AG04449 (cell line): ENCODE data around the gene SMIM21.

Source experiments
- CTCF ChIA-PET: fragments of 350-600 bp; formaldehyde crosslinking; extraction: SDS; loops from one replicate; lab custom pipeline; 2021; ENCODE audit warnings: antibody characterized with exemption; lab: Yijun Ruan, JAX
- POLR2A ChIA-PET: fragments of 400-600, 350-600 bp; formaldehyde crosslinking; extraction: SDS; loops from one replicate; lab custom pipeline; 2020; ENCODE audit warnings: antibody characterized with exemption, inconsistent platforms; lab: Yijun Ruan, JAX
- DNase-seq: peaks from one replicate; pipeline ENCODE4 v3.0.0-alpha.2; 2010; ENCODE audit warnings: low read depth, low spot score
- H3K4me3 ChIP-seq: 2 replicates; pipeline ENCODE4 v1.5.1; 2011; ENCODE audit warnings: low read depth, mild to moderate bottlenecking, control low read depth, low read length
- CTCF ChIP-seq: IDR thresholded peaks from one replicate; pipeline ENCODE4 v1.5.1; 2011; ENCODE audit warnings: mild to moderate bottlenecking, moderate library complexity, low read length, control low read depth, inconsistent platforms; ENCODE audit not compliant: insufficient read depth; ENCODE audit errors: missing control alignments

The SMIM21 gene

GRCh38 chr18:75378376-75379315, 48.9 kb downstream of the SMIM21 start:
- no peak for TF ChIP-seq CTCF
- no peak overlapping the region for H3K4me3 ChIP-seq
- DNase-seq: no peak
- ChIA-PET POLR2A (interaction anchor here (0.7 kb wide), 1 partner anchor 190 kb away, joined by 3 read pairs; no protein-coding TSS in a partner anchor), CTCF (no interaction called here)

- TF ChIP-seq CTCF: no peak
- ChIA-PET POLR2A (interaction anchor here (0.7 kb wide), 1 partner anchor 189 kb away, joined by 3 read pairs; no protein-coding TSS in a partner anchor), CTCF (no interaction called here)
- DNase-seq: no peak
- H3K4me3 ChIP-seq: no peak overlapping the region
Observed at GRCh38 chr18:75377926-75378325, 49.6 kb downstream of the SMIM21 start.

GRCh38 chr18:75377258-75377657, 50.2 kb downstream of the SMIM21 start:
- H3K4me3 ChIP-seq: no peak overlapping the region
- ChIA-PET POLR2A (no interaction called here), CTCF (no interaction called here)
- DNase-seq: no peak
- no peak for TF ChIP-seq CTCF

- ChIA-PET POLR2A (no interaction called here), CTCF (no interaction called here)
- no peak for DNase-seq
- TF ChIP-seq CTCF: no peak
- no peak overlapping the region for H3K4me3 ChIP-seq
Observed at GRCh38 chr18:75376004-75376403, 51.5 kb downstream of the SMIM21 start.

- ChIA-PET POLR2A (no interaction called here), CTCF (no interaction called here)
- DNase-seq: no peak
- H3K4me3 ChIP-seq: no peak overlapping the region
- no peak for TF ChIP-seq CTCF
Observed at GRCh38 chr18:75375341-75375740, 52.2 kb downstream of the SMIM21 start.

- POLR2A ChIA-PET: no interaction called here
- no peak for TF ChIP-seq CTCF
- CTCF ChIA-PET: no interaction called here
- no peak overlapping the region for H3K4me3 ChIP-seq
- DNase-seq: no peak
Observed at GRCh38 chr18:75374466-75374865, 53.0 kb downstream of the SMIM21 start.
